ENCODE results near the gene CDK11A.
A peak's percentile ranks its signal among the peaks of the same experiment; 100 is the strongest.
"Not testable (repeated sequence)": the region's sequence is repeated elsewhere in the genome, so short reads cannot be mapped to it uniquely, and the experiment has no call there.

The CDK11A gene

GRCh38 chr1:1721201-1721600 is 3.0 kb downstream of the CDK11A start:
- no peak for DNase-seq

GRCh38 chr1:1715109-1715883 is 8.9 kb downstream of the CDK11A start:
- not testable (repeated sequence) for DNase-seq

GRCh38 chr1:1707897-1708296 is 16.3 kb downstream of the CDK11A start:
- not testable (repeated sequence) for DNase-seq

DNA sequence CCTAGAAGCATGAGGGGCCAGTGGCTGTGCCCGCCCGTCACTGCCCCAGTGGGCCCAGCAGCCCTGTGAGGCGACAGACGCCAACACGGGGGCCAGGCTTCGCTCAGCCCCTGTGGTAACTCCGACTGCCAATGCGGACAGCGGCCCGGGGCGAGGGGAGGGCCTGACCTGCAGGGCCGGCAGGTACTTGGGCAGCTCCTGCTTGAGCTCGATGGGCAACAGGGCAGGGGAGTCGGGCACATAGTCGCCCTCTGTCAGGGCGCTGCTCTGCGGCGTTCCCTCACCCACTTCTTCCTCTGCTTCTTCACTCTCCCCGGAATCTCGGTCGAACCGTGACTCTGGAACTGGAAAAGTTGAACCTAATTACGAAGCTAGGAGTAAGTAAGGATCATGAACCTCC is 16.9 kb downstream of the CDK11A start:
- not testable (repeated sequence) for DNase-seq

DNA sequence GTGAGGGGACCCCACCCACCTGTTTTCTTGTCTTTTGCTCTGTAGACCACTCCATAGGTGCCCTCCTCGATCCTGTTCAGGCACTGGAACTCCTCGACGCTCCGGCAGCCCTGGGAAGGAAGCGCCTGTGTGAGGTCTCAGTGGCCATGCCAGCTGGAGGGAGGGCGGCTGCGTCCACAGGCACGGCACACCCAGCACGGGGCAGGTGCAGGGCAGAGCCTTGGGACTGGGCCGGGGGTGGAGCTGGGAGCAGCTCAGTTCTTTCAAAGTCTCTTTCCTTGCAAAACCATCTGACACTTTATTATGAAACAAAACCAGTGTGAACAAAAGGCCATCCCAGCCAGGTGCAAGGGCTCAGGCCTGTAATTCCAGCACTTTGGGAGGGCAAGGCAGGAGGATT is 18.5 kb downstream of the CDK11A start:
- DNase-seq: not testable (repeated sequence)

GRCh38 chr1:1704284-1704957 is 19.7 kb downstream of the CDK11A start:
- not testable (repeated sequence) for DNase-seq

DNA sequence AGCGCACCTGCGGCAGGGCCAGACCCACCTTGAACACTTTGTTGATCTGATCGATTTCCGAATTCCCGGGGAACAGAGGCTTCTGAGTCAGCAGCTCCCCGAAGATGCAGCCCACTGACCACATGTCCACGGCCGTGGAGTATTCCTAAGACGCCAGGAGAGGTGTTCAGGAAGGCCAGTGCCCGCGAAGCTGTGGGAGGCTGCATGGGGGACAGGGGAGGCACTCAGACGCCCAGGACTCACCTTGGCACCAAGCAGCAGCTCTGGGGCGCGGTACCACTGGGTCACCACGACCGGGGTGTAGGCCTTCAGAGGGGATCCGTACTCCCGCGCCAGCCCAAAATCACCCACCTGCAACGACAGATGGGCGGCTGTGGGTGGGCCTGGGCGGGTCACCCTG is 20.4 kb downstream of the CDK11A start:
- DNase-seq: no peak

GRCh38 chr1:1702506-1702905 is 21.7 kb downstream of the CDK11A start:
- not testable (repeated sequence) for DNase-seq

DNA sequence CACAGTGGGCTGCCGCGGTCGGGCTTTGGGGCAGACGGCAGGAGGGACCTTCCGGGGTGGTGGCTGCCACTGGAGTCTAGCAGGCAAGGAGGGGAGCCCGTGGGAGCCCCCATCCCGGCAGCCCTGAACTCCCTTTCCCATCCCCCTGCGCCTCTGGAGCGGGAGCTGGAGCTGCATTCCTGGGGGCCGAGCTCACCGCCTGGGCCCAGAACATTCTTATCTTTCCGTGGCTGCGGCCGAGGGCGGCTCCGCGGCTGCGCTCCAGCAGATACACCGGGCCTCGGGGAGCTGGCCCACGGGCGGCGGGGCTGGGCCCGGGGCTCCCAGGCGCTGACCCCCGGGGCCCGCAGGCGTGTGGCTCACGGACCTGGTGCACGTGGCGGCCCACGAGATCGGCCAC is 23.6 kb downstream of the CDK11A start:
- DNase-seq: not testable (repeated sequence)

DNA sequence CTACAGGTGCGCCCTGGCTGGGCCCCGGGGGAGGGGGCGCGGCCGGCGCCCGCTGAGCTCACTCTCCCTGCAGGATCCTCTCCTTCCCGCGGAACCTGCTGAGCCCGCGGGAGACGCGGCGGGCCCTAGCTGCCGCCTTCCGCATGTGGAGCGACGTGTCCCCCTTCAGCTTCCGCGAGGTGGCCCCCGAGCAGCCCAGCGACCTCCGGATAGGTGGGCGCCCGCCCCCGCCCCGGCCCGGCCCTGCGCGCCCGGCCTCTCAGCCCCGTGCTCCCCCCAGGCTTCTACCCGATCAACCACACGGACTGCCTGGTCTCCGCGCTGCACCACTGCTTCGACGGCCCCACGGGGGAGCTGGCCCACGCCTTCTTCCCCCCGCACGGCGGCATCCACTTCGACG is 24.1 kb downstream of the CDK11A start:
- not testable (repeated sequence) for DNase-seq

GRCh38 chr1:1699061-1699460 is 25.1 kb downstream of the CDK11A start:
- DNase-seq: not testable (repeated sequence)

GRCh38 chr1:1697358-1698183 is 26.6 kb downstream of the CDK11A start:
- not testable (repeated sequence) for DNase-seq

- DNase-seq: not testable (repeated sequence)
Measured at GRCh38 chr1:1696431-1697357, 27.5 kb downstream of the CDK11A start.

GRCh38 chr1:1692714-1693647 is 31.2 kb downstream of the CDK11A start, which contains the start of gene SLC35E2B:
SLC35E2B (minus strand) TSS chr1:1692795; CDS start chr1:1676699, 16,096 bp downstream.
- DNase-seq: peak; percentile 94

DNA sequence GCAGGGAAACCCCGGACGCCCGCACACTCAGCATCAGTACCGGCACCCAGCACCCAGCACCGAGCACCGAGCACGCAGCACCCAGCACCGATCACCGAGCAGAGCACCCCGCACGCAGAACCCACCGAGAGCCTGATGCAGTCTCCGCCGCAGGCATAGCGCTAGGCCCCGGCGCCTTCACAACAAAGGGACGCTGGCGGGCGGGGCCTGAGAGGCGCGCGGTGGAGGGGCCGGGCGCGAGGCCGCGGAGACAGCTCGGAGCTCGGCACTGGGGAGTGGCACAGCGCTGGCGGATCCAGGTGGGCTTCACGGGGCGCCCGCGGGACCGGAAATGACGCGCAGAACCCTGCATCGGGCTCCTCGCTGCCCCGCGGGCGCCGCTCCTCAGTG is 31.8 kb downstream of the CDK11A start:
- peak; percentile 84 for DNase-seq

- DNase-seq: not testable (repeated sequence)
Measured at GRCh38 chr1:1691443-1691842, 32.7 kb downstream of the CDK11A start.

DNA sequence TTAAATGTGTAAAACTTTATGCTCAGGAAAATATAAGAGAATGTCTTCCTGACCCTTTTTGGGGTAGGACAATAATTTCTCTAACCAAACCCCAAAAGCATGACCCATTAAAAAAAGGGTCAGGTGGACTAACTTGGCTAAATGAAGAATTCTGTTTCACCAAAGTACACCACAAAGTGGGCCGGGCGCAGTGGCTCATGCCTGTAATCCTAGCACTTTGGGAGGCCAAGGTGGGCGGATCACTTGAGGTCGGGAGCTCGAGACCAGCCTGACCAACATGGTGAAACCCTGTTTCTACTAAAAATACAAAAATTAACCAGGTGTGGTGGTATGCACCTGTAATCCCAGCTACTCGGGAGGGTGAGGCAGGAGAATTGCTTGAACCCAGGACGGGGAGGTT is 34.6 kb downstream of the CDK11A start:
- not testable (repeated sequence) for DNase-seq

GRCh38 chr1:1687846-1688245 is 36.3 kb downstream of the CDK11A start:
- no peak for DNase-seq

DNA sequence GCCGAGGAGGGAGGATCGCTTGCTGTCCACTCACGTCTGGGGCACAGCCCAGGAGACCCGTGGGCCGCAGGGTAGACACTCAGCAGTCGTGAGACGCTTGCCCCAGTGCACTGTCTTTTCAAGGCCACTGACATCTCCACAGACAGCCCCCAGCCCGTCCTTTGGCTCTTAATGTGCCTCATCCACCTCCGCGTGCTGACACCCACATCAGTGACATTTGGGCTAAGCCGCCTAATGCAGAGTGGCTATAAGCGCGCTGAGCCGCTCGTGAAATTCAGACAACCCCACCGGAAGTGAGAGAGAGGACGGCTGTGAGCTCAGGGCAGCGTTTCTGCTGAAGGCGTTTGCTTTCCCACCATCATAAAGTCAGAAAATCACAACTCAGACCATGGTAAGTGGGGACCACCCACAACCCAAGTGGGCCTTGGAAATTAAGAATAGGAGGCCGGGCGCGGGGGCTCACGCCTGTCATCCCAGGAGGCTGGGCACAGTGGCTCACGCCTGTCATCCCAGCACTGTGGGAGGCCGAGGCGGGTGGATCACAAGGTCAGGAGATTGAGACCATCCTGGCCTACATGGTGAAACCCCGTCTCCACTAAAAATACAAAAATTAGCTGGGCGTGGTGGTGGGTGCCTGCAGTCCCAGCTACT is 40.0 kb downstream of the CDK11A start:
- no peak for DNase-seq

Data from CD4-positive, alpha-beta T cell treated with Interleukin-17A for 4 hours (primary cell).